HepG2 (cell line): ENCODE measurements around the gene TSPAN13. TPM values are rescaled to one million over a fixed set of nuclear protein-coding genes. Genes with fewer than 3 reads are reported as not detected.
A peak's percentile ranks its signal among the peaks of the same experiment; 100 is the strongest.

ENCODE experiments used
- ATF7 ChIP-seq, 2 experiments: fragments of 450-650 bp in 1 of 2; sonication (generic) in 1 of 2; formaldehyde crosslinking in 1 of 2; IDR thresholded peaks; 2 replicates each; pipeline versions ENCODE4 v1.4.0 to v1.6.1; 2016 to 2020; ENCODE audit warnings: antibody characterized with exemption in 1 of 2, mild to moderate bottlenecking in 1 of 2, missing genetic modification reagents in 1 of 2
- MIER3 ChIP-seq: IDR thresholded peaks from 2 replicates; pipeline ENCODE4 v1.6.1; 2016; ENCODE audit warnings: missing compliant biosample characterization, borderline replicate concordance
- MIXL1 ChIP-seq: IDR thresholded peaks from 2 replicates; pipeline ENCODE4 v1.6.1; 2016
- MTF2 ChIP-seq: sonication (generic); formaldehyde crosslinking; IDR thresholded peaks from 2 replicates; pipeline ENCODE4 v1.5.0; 2020; ENCODE audit warnings: missing genetic modification reagents, borderline replicate concordance
- NAIF1 ChIP-seq: sonication (generic); formaldehyde crosslinking; IDR thresholded peaks from 2 replicates; pipeline ENCODE4 v1.5.0; 2020; ENCODE audit warnings: mild to moderate bottlenecking, missing genetic modification reagents, borderline replicate concordance
- NPAS2 ChIP-seq: sonication (generic); formaldehyde crosslinking; IDR thresholded peaks from 2 replicates; pipeline ENCODE4 v1.8.0; 2022; ENCODE audit warnings: mild to moderate bottlenecking, missing genetic modification reagents, borderline replicate concordance
- NR2C2 ChIP-seq: sonication (generic); formaldehyde crosslinking; IDR thresholded peaks from 2 replicates; pipeline ENCODE4 v1.4.0; 2020; ENCODE audit warnings: missing genetic modification reagents, mild to moderate bottlenecking, moderate library complexity, borderline replicate concordance
- NRL ChIP-seq: sonication (generic); formaldehyde crosslinking; IDR thresholded peaks from 2 replicates; pipeline ENCODE4 v1.5.0; 2020; ENCODE audit warnings: missing genetic modification reagents, mild to moderate bottlenecking, moderate library complexity, borderline replicate concordance
- STAG1 ChIP-seq: sonication (generic); formaldehyde crosslinking; IDR thresholded peaks from 2 replicates; pipeline ENCODE4 v1.4.0; 2020; ENCODE audit warnings: missing genetic modification reagents
- ZBTB7A ChIP-seq: sonication (generic); formaldehyde crosslinking; IDR thresholded peaks from 2 replicates; pipeline ENCODE4 v1.8.0; 2022; ENCODE audit warnings: mild to moderate bottlenecking, missing genetic modification reagents
- ZC3H13 ChIP-seq: sonication (generic); formaldehyde crosslinking; IDR thresholded peaks from 2 replicates; pipeline ENCODE4 v1.8.1; 2023; ENCODE audit warnings: mild to moderate bottlenecking, missing genetic modification reagents, moderate library complexity
- ZNF234 ChIP-seq: sonication (generic); formaldehyde crosslinking; conservative IDR thresholded peaks from 2 replicates; pipeline ENCODE4 v1.5.1; 2020; ENCODE audit warnings: mild to moderate bottlenecking, missing genetic modification reagents
- ZNF354B ChIP-seq: sonication (generic); formaldehyde crosslinking; IDR thresholded peaks from 2 replicates; pipeline ENCODE4 v1.8.0; 2022; ENCODE audit warnings: mild to moderate bottlenecking, missing genetic modification reagents
- ZNF816 ChIP-seq: sonication (generic); formaldehyde crosslinking; IDR thresholded peaks from 2 replicates; pipeline ENCODE4 v1.8.0; 2022; ENCODE audit warnings: missing genetic modification reagents, mild to moderate bottlenecking, borderline replicate concordance
- ZSCAN21 ChIP-seq: sonication (generic); formaldehyde crosslinking; IDR thresholded peaks from 2 replicates; pipeline ENCODE4 v1.8.0; 2022; ENCODE audit warnings: mild to moderate bottlenecking, missing genetic modification reagents, moderate library complexity, borderline replicate concordance
- polyA plus RNA-seq, 8 experiments: library from polyadenylated mRNA; depleted of rRNA in 3 of 8; stranded (reverse) in 7 of 8; unstranded in 1 of 8; fragments of >200 nt; fragmentation: Illumina TruSeq in 4 of 8; extraction: Trizol in 4 of 8; gene quantifications; 2 replicates each; pipeline versions ENCODE4 v1.2.1 to v1.2.3, GENCODE V29; 2011 to 2016; ENCODE audit warnings: low read depth in 4 of 8, missing spikeins in 1 of 8, mixed read lengths in 1 of 8; ENCODE audit not compliant: insufficient read depth in 1 of 8
- total RNA-seq, 5 experiments: library from RNA; depleted of rRNA; stranded (reverse); fragments of >200 nt; fragmentation: Illumina TruSeq; extraction: Trizol; gene quantifications; 2 replicates each; pipeline ENCODE4 v1.2.3, GENCODE V29; 2016; ENCODE audit warnings: low read depth in 1 of 5
- TF ChIP-seq, protein P1 (sequence below): sonication (generic); formaldehyde crosslinking; conservative IDR thresholded peaks from 2 replicates; pipeline ENCODE4 v1.5.0; 2020; ENCODE audit warnings: missing genetic modification reagents
- TF ChIP-seq, protein P2 (sequence below): sonication (generic); formaldehyde crosslinking; IDR thresholded peaks from 2 replicates; pipeline ENCODE4 v1.4.0; 2020; ENCODE audit warnings: mild to moderate bottlenecking, low read depth, missing genetic modification reagents
- TF ChIP-seq, protein P3 (sequence below), 2 experiments: sonication (generic) in 1 of 2; formaldehyde crosslinking in 1 of 2; IDR thresholded peaks; 2 replicates each; pipeline versions ENCODE4 v1.4.0 to v1.6.1; 2018 to 2020; ENCODE audit warnings: missing genetic modification reagents in 2 of 2, borderline replicate concordance in 1 of 2, low read depth in 1 of 2, mild to moderate bottlenecking in 1 of 2, missing biosample characterization in 1 of 2
- TF ChIP-seq, protein P4 (sequence below): sonication (generic); formaldehyde crosslinking; IDR thresholded peaks from 2 replicates; pipeline ENCODE4 v1.4.0; 2020; ENCODE audit warnings: low read depth, missing genetic modification reagents

The TSPAN13 gene
- total and polyA plus RNA-seq, 2 of the 13 experiments (the other 11 are each of a cell fraction or from before 2014, with no cell fraction given) = 5.8 to 6.2 TPM

DNA sequence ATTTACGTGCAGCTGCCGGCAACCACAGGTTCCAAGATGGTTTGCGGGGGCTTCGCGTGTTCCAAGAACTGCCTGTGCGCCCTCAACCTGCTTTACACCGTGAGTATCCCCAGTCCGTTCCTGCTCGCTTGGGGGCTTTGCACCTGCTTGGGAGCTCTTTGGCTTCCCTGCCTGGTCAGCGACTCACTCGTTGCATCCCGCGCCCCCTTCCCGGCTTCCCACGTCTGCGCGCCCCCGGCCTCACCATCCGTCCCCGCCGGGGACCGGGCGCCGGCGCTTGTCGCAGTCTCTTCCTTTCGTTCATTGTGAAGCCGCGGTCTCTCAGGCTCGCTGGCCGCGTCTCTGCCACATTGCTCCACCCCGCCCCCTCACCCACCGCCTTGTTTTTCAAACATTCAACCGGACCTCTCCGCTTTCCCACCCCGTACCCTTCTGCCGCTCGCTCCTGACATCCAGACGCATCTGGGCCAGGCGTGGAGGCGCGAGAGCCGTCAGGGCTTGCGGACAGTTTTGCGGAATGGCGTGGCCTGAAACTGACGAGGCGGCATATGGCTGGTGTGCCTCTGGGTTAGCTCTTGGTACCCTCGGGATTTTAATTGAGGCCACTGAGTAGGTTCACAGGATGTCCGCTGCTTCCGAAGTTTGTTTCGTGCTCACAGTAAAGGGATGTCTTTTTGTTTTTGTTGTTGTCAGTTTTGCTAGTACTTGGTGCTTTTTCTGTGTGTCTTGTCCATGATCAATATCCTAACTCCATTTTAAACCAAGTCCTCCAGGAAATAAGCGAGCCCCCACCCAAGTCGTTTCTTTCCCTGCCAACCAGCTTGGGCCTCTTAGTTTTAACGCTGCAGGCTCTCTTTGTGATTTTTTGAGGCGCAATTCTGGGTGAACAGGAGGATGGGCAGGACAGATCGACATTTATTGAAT is 639 bp downstream of the TSPAN13 start (continued):
- TF ChIP-seq, protein P1, sequence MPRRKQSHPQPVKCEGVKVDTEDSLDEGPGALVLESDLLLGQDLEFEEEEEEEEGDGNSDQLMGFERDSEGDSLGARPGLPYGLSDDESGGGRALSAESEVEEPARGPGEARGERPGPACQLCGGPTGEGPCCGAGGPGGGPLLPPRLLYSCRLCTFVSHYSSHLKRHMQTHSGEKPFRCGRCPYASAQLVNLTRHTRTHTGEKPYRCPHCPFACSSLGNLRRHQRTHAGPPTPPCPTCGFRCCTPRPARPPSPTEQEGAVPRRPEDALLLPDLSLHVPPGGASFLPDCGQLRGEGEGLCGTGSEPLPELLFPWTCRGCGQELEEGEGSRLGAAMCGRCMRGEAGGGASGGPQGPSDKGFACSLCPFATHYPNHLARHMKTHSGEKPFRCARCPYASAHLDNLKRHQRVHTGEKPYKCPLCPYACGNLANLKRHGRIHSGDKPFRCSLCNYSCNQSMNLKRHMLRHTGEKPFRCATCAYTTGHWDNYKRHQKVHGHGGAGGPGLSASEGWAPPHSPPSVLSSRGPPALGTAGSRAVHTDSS (CRISPR knock-in tag) = no peak
- TF ChIP-seq, protein P2, sequence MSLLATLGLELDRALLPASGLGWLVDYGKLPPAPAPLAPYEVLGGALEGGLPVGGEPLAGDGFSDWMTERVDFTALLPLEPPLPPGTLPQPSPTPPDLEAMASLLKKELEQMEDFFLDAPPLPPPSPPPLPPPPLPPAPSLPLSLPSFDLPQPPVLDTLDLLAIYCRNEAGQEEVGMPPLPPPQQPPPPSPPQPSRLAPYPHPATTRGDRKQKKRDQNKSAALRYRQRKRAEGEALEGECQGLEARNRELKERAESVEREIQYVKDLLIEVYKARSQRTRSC (CRISPR knock-in tag) = no peak
- 0 out of 2 replicates have a peak, but pooled peaks have one; percentile 14 for TF ChIP-seq NRL (CRISPR knock-in tag)
- TF ChIP-seq ZNF354B (CRISPR knock-in tag) = no peak
- TF ChIP-seq ATF7 (IDR thresholded peaks at IDR 0.05) = no peak
- no peak for TF ChIP-seq ATF7 (CRISPR knock-in tag; IDR thresholded peaks at IDR 0.05)
- no peak for TF ChIP-seq MIER3 (CRISPR knock-in tag)
- TF ChIP-seq, protein P3, sequence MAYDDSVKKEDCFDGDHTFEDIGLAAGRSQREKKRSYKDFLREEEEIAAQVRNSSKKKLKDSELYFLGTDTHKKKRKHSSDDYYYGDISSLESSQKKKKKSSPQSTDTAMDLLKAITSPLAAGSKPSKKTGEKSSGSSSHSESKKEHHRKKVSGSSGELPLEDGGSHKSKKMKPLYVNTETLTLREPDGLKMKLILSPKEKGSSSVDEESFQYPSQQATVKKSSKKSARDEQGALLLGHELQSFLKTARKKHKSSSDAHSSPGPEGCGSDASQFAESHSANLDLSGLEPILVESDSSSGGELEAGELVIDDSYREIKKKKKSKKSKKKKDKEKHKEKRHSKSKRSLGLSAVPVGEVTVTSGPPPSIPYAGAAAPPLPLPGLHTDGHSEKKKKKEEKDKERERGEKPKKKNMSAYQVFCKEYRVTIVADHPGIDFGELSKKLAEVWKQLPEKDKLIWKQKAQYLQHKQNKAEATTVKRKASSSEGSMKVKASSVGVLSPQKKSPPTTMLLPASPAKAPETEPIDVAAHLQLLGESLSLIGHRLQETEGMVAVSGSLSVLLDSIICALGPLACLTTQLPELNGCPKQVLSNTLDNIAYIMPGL (CRISPR knock-in tag; IDR thresholded peaks at IDR 0.05; ENCODE audit: borderline replicate concordance in 1 of 2, low read depth in 1 of 2) = peak; percentile 20 to 40; a peak in 1 of 4 replicates
- 0 out of 2 replicates have a peak, but pooled peaks have one; percentile 28 for TF ChIP-seq NAIF1
- peak; percentile 47; the same call in 1 of the 2 replicates for TF ChIP-seq ZSCAN21 (CRISPR knock-in tag)
- TF ChIP-seq MTF2 (CRISPR knock-in tag) = peak; percentile 61; the same call in 1 of the 2 replicates
- TF ChIP-seq ZBTB7A (CRISPR knock-in tag) = peak; percentile 25; the same call in 1 of the 2 replicates
- TF ChIP-seq ZC3H13 (CRISPR knock-in tag) = no peak
- no peak for TF ChIP-seq MIXL1 (CRISPR knock-in tag)
- TF ChIP-seq NR2C2 = 0 out of 2 replicates have a peak, but pooled peaks have one; percentile 9
- no peak for TF ChIP-seq NPAS2 (CRISPR knock-in tag)
- no peak for TF ChIP-seq ZNF234 (CRISPR knock-in tag)
- TF ChIP-seq STAG1 (CRISPR knock-in tag) = no peak
- TF ChIP-seq, protein P4, sequence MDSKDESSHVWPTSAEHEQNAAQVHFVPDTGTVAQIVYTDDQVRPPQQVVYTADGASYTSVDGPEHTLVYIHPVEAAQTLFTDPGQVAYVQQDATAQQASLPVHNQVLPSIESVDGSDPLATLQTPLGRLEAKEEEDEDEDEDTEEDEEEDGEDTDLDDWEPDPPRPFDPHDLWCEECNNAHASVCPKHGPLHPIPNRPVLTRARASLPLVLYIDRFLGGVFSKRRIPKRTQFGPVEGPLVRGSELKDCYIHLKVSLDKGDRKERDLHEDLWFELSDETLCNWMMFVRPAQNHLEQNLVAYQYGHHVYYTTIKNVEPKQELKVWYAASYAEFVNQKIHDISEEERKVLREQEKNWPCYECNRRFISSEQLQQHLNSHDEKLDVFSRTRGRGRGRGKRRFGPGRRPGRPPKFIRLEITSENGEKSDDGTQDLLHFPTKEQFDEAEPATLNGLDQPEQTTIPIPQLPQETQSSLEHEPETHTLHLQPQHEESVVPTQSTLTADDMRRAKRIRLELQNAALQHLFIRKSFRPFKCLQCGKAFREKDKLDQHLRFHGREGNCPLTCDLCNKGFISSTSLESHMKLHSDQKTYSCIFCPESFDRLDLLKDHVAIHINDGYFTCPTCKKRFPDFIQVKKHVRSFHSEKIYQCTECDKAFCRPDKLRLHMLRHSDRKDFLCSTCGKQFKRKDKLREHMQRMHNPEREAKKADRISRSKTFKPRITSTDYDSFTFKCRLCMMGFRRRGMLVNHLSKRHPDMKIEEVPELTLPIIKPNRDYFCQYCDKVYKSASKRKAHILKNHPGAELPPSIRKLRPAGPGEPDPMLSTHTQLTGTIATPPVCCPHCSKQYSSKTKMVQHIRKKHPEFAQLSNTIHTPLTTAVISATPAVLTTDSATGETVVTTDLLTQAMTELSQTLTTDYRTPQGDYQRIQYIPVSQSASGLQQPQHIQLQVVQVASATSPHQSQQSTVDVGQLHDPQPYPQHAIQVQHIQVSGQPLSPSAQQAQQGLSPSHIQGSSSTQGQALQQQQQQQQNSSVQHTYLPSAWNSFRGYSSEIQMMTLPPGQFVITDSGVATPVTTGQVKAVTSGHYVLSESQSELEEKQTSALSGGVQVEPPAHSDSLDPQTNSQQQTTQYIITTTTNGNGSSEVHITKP (CRISPR knock-in tag) = no peak
- TF ChIP-seq ZNF816 (CRISPR knock-in tag) = 0 out of 2 replicates have a peak, but pooled peaks have one; percentile 46
